HG03342 (cell line): ENCODE results near the gene ANGPTL7.
"Not testable (repeated sequence)": the region's sequence is repeated elsewhere in the genome, so short reads cannot be mapped to it uniquely, and the experiment has no call there.

Experiments
- ATAC-seq: cut with Tn5 transposase; IDR thresholded peaks from one replicate; pipeline ENCODE4 v1.9.1; 2021; ENCODE audit warnings: mild to moderate bottlenecking, moderate library complexity; ENCODE audit not compliant: unreplicated experiment

The ANGPTL7 gene

DNA sequence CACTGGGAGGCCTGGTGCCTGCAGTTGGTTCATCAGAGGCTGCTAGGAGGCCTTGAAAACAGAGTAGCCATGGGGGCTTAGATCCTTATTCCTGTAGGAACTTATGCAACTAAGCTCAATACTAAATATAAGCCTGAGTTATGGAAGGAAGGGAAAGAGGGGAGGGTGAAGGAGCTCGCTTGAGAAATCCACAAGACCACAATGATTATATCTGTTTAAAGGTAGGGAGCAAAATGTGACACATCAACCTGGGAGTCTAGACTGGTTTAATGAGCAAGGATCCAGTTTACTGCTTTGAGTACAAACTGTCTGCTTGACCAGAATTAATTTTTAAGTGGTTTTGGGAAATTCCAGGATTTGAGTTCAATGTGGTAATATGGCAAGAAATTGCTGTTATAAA lies 20.4 kb upstream of the ANGPTL7 start:
- ATAC-seq: no peak

DNA sequence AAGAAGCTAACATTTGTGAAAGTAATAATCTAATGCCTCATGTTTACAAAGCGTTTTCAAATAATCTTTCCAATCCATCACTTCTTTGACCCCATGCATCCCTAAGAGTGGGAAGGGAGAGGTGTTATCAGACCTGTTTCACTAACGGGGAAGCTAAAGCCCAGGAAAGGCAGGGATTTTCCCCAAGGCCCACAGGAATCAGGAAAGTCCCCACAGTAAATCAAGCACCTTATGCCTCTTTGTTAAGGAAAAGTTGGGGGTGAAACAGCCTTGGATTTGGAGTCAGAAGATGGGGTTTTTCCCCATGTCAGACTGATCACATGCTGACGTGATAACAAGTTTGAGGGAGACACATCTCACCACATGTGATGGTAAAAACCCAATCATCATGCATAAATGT lies 20.0 kb upstream of the ANGPTL7 start:
- ATAC-seq: no peak

DNA sequence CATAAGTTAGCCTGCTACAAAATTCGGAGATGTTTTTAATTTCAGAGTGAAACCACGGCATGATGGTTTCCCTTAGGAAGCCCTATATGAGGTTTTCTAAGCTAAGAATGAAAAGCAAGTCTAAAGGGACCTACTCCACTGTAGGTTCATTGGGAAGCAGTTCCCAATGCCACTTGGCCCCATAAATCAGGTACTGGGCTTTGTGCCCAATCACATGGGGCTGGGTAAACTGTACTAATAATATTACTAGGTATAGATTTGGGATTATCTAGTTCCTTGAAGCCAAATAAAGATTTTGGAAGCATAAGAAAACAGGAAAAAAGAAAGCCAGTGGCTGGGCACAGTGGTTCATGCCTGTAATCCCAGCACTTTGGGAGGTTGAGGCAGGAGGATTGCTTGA lies 19.1 kb upstream of the ANGPTL7 start:
- no peak for ATAC-seq

DNA sequence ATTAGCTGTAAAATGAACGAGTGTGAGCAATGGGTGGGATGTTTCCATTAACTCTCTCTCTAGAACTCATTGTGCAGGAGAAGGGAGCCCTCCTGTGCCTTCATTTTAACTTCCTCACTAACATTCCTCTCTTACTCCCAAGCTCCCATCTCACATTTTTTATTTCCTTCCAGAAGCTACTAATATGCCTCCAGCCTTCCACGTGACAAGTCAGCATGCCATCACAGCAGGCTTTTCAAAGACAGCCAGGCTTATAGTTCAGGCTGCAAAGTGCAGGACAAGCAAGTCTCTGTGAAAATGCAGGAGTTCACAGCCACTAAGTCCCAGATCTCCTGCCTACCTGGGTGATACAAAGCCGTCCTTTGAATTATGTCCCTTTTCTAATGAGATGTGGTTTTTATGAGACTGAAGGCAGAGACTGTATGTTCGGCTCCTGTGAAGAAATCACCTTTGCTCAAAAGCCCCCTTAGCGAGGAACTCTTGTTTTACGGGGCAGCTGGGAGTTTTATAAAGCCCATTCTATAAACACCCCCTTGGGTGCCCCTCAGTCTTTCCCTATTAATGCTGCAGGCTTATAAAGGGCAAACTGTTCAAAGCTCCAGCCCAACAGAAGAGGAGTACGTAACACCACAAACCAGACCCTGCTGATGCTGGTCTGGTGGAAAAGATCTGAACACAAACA lies 14.8 kb upstream of the ANGPTL7 start:
- ATAC-seq: no peak

DNA sequence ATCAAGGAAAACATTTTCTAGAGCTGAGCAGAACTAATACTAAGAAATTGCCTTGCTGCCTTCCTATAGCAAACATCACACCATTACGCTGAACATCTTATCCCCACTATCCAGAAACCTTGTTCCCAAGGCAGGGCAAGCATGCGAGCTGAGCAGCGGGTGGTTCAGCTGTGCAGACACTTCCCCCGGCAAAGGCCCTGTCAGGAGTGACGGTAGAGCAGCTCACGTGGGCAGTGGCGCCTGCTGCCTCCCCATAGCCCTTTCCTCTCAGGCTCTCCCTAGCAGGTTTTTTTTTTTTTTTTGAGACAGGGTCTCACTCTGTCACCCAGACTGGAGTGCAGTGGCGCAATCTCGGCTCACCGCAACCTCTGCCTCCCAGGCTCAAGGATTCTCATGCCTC lies 13.7 kb upstream of the ANGPTL7 start:
- ATAC-seq: no peak

DNA sequence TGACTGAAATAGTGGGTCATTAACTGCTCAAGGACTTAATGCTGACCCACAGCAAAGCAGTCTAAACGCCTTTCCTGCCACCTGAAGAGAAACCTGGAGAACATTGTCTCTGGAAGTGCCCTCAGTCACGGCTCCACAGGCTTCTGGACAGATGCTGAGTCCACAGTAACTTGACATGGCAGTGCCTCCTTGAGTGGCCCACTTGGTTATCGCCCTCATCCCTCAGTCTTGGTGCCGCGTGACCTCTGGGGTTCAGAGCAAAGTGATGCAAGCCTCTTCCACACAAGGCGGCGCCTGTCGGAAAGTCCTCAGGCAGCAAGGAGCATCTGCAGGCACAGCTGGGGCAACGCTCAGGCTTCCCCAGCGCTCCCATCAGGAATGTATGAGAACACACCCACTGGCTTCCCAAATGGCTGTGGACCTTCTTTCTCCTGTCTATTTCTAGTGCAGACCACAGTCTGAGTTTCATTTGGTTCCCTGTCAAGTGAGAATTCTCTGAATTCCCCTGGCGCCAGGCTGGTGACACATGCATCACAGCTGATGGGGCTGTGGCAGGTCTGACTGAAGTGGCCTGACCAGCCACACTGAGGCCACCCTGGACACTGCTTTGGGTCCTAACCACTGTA lies 13.0 kb upstream of the ANGPTL7 start:
- no peak for ATAC-seq

DNA sequence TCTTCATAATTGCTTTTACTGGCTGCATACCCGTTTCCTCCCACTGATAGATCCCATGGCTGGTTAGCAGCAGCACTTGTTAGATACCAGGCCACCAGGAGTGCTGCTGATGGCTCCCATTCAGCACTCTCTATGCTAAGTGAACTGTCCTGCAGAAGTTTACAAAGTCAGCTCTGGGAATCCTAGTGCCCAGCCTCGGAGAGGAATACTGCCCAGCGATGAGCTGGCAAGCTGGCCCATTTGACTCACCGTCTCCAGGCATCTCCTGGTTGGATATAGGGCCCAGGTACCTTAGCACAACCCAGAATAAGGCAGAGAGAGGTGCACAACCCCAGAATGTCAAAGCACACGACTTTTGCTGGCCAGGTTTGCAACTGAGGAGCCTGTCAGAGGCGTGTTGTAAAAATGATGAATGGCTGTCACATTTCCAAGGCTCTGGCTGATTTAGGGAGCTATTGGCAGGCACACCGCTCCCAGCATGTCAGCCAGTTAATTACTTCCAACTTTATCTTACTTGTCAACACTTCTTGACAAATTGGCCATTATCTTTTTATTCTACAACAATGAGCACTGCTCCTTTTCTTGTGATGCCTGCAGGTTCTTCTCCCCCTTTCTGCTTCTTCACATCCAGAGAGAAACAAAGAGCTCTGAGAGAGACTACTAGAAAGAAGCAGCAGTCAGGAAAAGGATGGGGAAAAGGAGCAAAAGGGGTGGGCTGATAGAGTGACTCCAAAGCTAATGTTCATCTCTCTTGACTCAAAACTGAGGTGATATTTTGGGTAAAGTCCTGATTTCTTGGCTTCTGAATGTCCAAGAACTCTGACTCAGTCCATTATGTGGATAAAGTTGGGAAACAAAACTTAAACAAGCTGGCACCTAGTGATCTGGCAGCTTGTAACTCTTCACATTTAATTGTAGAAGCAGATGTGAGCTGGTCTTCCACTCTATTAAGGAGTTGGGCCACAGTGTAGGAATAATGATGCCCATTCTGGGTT lies 10.8 kb upstream of the ANGPTL7 start:
- ATAC-seq: no peak

DNA sequence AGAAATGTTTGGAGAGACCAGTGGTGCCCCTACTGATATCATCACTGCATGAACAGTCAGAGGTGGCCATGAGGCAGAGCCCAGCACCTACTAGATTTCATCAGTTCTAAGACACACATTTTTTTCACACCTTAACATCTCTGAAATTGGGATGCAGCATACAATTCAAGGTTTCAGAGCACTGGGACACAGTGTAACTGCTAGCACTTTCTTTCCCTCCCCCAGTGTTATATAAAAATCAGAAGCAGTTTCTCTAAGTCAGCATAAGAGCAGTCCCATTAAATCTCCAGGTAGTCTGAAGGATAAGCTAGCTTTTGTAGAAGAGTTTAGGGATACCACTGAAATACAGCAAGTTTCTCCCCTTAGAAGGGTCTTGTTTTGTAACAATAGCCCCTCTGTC lies 10.0 kb upstream of the ANGPTL7 start:
- no peak for ATAC-seq

DNA sequence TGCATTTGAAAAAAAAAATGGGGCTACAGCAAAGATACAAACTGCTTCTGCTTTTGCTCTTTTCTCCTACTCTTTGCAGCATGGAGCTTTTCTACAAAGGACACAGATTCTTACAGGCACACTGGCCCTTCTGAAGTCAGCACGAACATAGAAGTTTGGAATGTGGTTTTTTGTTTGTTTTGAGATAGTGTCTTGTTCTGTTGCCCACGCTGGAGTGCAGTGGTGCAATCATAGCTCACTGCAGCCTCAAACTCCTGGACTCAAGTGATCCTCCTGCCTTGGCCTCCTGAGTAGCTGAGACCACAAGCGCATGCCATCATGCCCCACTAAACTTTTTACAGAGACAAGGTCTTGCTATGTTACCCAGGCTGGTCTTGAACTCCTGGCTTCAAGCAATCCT lies 9.4 kb upstream of the ANGPTL7 start:
- ATAC-seq: not testable (repeated sequence)

DNA sequence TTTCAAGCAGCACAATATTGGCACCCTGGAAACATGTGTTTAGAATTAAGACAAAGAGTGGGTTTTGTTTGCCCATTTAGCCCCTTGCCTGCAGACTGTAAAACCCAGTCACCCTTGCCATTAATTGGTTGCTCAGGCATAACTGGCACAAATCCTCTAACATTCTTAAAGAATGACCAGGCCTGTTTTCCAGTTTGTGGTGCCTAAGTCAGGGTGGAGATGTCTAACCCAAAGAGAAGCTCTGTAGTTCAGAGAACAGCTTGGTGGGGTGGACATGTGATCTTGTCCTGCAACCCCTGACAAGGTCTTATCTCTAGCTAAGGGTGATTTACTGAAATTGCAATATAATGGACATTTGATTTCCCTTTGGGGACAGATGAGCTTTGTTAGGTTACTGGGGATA lies 8.8 kb upstream of the ANGPTL7 start:
- ATAC-seq: no peak

DNA sequence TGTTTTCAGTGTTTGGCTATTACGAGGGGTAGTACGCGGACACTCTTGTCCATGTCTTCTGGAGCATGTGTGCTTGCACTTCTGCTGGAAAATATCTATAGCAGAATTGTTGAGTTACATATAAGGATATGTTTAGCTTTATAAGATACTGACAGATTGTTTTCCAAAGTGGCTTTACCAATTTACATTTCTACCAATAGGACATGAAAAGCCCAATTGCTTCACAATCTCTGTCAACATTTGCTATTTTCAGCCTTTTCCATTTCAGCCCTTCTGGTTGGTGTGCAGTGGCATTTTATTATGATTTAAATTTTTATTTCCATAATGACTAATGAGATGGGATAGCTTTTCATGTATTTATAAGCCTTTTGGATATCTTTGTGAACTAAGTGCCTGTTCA lies 6.3 kb upstream of the ANGPTL7 start:
- ATAC-seq: no peak

DNA sequence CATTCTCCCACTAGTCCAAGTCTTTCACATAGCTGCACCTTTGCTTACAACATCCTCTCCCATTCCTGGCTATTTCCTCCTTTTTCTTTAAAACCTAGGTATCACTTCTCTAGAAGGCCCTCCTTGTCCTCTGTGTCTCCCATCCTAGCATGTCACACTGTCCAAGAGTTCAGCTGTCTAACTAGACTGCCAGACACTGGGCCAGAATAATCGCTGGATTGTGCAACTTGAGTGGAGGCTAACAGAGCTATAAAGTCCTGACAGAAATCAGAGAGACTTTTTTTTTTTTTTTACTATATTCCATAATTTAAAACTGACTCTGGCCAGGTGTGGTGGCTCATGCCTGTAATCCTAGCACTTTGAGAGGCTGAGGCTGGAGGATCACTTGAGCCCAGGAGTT lies 4.2 kb upstream of the ANGPTL7 start:
- no peak for ATAC-seq

DNA sequence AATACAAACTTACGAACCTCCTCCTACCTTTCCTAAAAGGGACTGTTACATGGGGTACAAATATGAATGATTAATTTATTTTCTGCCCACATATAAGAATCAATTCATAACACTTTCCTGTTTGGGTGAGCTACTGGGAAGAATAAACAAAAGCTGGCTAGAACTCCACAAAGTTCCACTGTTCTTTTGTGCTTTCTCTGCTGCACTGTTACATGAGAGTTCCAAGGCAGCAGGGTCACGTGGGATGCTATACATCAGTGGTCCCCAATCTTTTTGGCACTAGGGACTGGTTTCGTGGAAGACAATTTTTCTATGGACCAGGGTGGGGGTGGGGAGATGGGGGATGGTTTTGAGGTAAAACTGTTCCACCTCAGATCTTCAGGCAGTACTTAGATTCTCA lies 2.2 kb upstream of the ANGPTL7 start:
- no peak for ATAC-seq

DNA sequence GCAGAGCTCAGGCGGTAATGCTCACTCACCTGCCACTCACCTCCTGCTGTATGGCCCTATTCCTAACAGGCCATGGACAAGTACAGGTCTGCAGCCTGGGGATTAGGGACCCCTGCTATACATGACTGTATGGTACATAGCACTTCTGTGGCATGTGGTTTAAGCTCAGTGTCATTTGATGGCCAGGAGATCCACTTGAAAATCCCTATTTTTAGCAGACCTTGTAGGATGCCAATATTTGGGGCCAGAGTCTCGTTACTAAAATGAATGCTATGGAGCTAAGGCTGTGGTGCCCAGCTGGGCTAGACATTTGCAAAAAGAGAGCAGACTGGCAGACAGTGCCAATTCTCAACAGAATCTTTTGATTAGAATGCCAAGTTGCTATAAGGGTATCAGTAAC lies 1.7 kb upstream of the ANGPTL7 start:
- ATAC-seq: no peak

DNA sequence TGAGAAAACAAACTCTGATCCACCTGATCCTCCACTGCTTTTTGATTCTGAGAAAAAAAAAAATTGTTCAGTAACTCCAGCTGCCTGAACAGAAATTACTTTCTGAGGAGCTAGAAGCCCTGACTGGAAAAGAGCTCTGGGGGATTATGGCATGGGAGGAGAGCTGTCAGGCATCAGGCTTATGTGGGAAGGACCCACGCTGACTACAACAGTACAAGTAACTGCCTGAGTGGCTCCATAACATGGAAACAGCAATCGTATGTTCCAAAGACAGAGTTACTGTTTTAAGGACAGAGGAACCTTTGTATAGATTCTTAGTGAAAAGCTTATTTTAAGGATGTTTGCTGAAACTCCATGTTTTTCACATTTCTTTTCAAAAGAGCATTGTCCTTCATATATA lies 1.2 kb upstream of the ANGPTL7 start:
- no peak for ATAC-seq

DNA sequence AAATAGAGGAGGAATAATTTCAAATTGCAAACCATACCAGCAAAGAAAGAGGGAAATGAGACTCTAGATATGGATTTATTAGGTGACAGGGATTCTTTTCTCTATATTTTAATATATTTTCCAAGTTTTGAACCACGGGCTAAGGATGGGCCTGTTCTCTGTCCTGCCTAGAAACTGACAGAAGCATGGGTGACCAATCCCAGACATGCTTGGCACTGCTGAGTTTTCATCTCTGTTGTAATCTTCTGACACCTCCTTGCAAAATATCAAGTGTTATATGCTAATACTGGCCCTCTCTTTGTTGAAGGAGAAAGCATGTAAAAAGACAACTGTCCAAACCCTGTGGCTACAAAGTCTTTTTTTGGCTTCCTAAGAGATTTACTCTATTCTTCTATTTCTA lies 774 bp upstream of the ANGPTL7 start:
- ATAC-seq: no peak

DNA sequence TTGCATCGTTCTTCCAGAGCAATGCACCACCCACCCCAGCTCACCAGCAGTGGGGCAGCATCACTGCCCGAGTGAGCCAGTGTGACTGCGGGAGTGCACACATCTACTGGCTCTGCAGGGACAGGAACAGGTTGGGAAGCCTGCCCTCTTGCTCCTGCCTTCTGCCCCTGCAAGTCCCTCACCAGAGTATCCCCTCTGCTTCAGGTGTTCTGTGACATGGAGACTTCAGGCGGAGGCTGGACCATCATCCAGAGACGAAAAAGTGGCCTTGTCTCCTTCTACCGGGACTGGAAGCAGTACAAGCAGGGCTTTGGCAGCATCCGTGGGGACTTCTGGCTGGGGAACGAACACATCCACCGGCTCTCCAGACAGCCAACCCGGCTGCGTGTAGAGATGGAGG lies 4.2 kb downstream of the ANGPTL7 start:
- no peak for ATAC-seq

DNA sequence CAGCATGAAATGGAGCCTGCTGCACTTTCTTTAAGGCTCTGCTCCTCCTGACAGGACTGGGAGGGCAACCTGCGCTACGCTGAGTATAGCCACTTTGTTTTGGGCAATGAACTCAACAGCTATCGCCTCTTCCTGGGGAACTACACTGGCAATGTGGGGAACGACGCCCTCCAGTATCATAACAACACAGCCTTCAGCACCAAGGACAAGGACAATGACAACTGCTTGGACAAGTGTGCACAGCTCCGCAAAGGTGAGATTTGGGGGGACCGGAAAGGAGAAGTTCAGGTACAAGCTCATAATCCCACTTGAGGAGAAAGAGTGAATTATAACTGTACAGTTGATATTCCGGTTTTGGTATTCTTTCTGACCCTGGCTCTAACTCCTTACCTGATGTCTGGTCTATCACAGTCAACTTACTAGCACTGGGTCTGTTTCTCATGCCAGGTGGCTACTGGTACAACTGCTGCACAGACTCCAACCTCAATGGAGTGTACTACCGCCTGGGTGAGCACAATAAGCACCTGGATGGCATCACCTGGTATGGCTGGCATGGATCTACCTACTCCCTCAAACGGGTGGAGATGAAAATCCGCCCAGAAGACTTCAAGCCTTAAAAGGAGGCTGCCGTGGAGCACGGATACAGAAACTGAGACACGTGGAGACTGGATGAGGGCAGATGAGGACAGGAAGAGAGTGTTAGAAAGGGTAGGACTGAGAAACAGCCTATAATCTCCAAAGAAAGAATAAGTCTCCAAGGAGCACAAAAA lies 5.4 kb downstream of the ANGPTL7 start:
- ATAC-seq: no peak

DNA sequence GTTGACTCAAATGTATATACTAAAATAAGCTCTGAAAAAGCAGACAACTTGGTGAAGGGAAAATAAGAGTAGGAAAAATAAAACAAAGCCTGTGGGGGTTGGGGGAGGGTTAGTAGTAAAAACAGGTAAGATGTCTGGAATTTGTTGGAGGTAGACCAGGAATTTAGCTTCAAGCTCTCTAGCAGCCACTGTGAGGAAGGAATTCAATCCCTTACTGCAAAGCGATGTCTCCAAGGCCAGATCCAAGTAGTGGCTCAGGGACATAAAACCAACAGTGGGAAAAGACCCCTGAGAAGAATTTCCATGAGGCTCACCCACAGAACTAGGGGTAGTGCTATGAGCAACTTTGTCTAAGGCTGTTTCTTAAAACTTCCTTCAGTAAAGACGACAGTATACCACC lies 7.8 kb downstream of the ANGPTL7 start:
- ATAC-seq: no peak

DNA sequence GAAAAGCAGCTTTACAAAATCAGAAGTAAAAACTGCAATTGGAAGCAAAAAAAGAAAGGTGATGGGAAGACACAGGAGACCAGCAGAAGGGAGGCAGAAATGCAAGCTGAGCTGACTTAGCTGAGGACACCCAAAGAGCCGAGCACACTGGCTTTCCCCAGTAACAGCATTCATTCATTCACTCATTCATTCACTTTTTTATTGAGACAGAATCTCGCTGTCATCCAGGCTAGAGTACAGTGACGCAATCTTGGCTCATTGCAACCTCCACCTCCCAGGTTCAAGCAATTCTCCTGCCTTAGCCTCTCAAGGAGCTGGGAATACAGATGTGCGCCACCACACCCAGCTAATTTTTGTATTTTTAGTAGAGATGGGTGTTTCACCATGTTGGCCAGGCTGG lies 8.2 kb downstream of the ANGPTL7 start:
- ATAC-seq: no peak

DNA sequence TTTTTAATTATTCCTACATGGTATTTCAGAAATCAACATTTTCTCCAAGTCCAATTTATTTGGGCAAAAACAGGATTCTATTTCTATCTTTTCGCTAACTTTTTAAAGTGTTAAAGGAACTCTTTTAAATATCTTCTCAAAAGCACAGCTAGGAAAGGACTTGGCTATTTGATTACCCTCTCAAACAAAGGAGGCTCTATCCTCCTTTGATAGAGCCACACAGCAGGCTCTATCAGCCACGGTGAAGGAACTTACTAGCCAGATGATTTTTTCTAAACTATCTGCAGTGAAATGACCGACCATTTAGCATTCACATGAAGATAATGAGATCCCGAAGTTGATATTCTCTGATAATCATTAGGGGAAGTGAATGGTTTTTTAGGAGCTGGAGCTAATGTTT lies 9.1 kb downstream of the ANGPTL7 start:
- ATAC-seq: no peak
